Activated CD8-positive, alpha-beta T cell treated with anti-CD3 and anti-CD28 coated beads for 36 hours (primary cell): Measurements from ENCODE around the gene SLC25A52. TPM values are rescaled to one million over a fixed set of nuclear protein-coding genes. Genes with fewer than 3 reads are reported as not detected.
A peak's percentile ranks its signal among the peaks of the same experiment; 100 is the strongest.

Experiments
- ATAC-seq: fragments of 200-7000 bp; cut with Tn5 transposase; one replicate; pipeline ENCODE4 v1.10.0; 2021; ENCODE audit warnings: mild to moderate bottlenecking, moderate library complexity
- CTCF ChIA-PET: fragments of 350-600 bp; sonication (Branson Sonifier 250); formaldehyde crosslinking; loops from one replicate; lab custom pipeline; 2021; ENCODE audit warnings: antibody characterized with exemption; lab: Charles Lee
- POLR2A ChIA-PET: fragments of 350-600 bp; sonication (Branson Sonifier 250); formaldehyde crosslinking; loops from one replicate; lab custom pipeline; 2021; ENCODE audit warnings: antibody characterized with exemption; lab: Charles Lee
- DNase-seq: peaks from one replicate; pipeline ENCODE4 v3.0.0-alpha.2; 2020
- H3K27ac Mint-ChIP-seq: one replicate; pipeline ENCODE4 v1.8.0; 2021; ENCODE audit warnings: mild to moderate bottlenecking, mixed read lengths
- H3K27me3 Mint-ChIP-seq: one replicate; pipeline ENCODE4 v1.8.0; 2021; ENCODE audit warnings: mixed read lengths
- H3K36me3 Mint-ChIP-seq: one replicate; pipeline ENCODE4 v1.8.0; 2021; ENCODE audit warnings: low read depth, mixed read lengths
- H3K4me1 Mint-ChIP-seq: one replicate; pipeline ENCODE4 v1.8.0; 2021; ENCODE audit warnings: low read depth, mixed read lengths
- H3K4me3 Mint-ChIP-seq: one replicate; pipeline ENCODE4 v1.8.0; 2021; ENCODE audit warnings: mild to moderate bottlenecking, moderate library complexity, mixed read lengths
- H3K9me3 Mint-ChIP-seq: one replicate; pipeline ENCODE4 v1.8.0; 2021; ENCODE audit warnings: mixed read lengths
- intact Hi-C: fragments of 100-400 bp; cut with micrococcal nuclease; formaldehyde crosslinking; loops from one replicate; pipeline ENCODE4 v1.10.0; 2022
- total RNA-seq, 2 experiments: library from RNA; stranded (reverse); gene quantifications; one replicate each; pipeline ENCODE4 v1.2.3, GENCODE V29; 2021
- TF ChIP-seq, protein P1 (sequence below): fragments of 200-600 bp; IDR thresholded peaks from one replicate; pipeline ENCODE4 v1.8.0; 2022; ENCODE audit warnings: antibody characterized with exemption, mild to moderate bottlenecking

Gene SLC25A52
- total RNA-seq, 2 experiments from 2014 or later, result not detected

DNA sequence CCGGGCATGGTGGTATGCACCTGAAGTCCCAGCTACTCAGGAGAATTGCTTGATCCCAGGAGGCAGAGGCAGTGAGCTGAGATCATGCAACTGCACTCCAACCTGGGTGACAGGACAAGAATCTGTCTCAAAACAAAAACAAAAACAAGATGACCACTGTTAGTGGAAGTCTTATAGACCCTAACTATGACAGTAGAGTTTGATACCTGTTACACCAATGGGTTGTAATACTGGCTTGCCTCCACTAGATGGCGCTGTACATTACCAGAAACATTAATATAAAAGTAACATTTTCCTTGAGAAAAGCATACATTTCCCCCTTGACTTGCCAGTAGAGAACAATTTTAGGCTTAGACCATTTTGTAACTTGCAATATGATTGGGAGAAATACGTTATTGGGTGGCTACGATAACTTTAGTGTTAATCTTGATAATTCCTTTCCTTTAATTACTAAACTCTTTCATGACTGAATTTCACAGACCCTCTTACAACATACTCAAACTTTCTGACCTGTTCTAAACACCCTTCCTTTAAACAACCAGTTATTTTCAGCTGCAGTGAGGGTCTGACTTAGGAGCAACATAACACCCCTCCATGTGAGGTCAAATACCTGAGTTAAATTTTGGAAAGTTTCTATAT is 19.5 kb downstream of the SLC25A52 start:
- intact Hi-C loops, result loop anchor here (5.0 kb wide), 2 partner anchors 216 to 236 kb away; no protein-coding TSS in a partner anchor
- Mint-ChIP-seq H3K36me3 (no peaks in the 10 kb centered on the region), H3K4me1 (no peaks in the 10 kb centered on the region), H3K27ac (no peak overlapping the region), H3K27me3 (no peaks in the 10 kb centered on the region), H3K9me3 (peaks cover 6% of the 10 kb centered on the region), H3K4me3 (no peak overlapping the region)
- ATAC-seq (peak; percentile 39), DNase-seq (peak; percentile 79)
- ChIA-PET POLR2A (interaction anchor here (0.6 kb wide), 1 partner anchor 115 kb away, joined by 3 read pairs; no protein-coding TSS in a partner anchor), CTCF (interaction anchor here (0.6 to 2.1 kb wide), 14 partner anchors 8 to 192 kb away, joined by 3 to 8 read pairs (median 3); no protein-coding TSS in a partner anchor)
- TF ChIP-seq, protein P1, sequence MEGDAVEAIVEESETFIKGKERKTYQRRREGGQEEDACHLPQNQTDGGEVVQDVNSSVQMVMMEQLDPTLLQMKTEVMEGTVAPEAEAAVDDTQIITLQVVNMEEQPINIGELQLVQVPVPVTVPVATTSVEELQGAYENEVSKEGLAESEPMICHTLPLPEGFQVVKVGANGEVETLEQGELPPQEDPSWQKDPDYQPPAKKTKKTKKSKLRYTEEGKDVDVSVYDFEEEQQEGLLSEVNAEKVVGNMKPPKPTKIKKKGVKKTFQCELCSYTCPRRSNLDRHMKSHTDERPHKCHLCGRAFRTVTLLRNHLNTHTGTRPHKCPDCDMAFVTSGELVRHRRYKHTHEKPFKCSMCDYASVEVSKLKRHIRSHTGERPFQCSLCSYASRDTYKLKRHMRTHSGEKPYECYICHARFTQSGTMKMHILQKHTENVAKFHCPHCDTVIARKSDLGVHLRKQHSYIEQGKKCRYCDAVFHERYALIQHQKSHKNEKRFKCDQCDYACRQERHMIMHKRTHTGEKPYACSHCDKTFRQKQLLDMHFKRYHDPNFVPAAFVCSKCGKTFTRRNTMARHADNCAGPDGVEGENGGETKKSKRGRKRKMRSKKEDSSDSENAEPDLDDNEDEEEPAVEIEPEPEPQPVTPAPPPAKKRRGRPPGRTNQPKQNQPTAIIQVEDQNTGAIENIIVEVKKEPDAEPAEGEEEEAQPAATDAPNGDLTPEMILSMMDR, result peak; percentile 91

DNA sequence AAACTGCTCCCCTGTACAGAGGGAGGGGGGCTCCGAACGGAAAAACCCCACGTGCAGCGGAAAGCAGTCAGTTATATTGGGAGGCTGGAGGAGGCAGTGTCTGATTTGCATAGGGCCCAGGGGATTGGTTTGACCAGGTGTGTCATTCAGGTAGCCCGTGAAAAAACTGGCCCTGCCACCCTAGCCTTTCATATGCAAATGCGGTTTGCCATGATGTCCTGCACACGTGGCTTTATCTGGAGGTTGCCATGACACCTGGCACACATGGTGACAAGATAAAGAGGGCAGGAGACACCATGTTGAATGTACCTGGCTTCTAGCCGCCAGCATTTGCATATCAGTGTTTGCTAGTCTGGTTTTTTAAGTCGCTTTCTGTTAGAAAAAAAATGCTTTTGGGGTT is 20.5 kb downstream of the SLC25A52 start:
- intact Hi-C loops, result loop anchor here (5.0 kb wide), 2 partner anchors 217 to 237 kb away; no protein-coding TSS in a partner anchor
- no peak for ATAC-seq
- CTCF ChIA-PET, result no interaction called here
- Mint-ChIP-seq H3K9me3 (peaks cover 6% of the 10 kb centered on the region), H3K4me3 (no peak overlapping the region), H3K4me1 (no peaks in the 10 kb centered on the region), H3K36me3 (no peaks in the 10 kb centered on the region), H3K27me3 (no peaks in the 10 kb centered on the region), H3K27ac (no peak overlapping the region)
- TF ChIP-seq, protein P1, result no peak
- no peak for DNase-seq
- POLR2A ChIA-PET, result no interaction called here

DNA sequence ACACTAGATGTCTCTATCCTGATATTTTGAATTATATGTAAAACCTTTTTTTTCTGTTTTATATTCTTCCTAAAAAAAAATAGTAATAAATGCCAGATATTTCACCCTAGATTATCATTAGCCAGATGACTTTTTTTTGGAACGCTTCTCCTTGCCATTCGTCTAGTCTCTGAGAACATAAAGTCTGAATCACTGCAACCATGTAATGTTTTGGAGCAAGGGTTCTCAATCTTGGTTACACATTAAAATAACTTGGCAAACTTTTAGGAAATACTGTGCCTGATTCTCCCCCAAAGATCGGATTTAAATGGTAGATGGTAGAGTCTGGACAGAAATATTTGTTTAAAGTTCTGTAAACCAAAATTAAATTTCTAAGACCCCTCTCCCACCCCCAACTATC is 21.0 kb downstream of the SLC25A52 start:
- POLR2A ChIA-PET, result no interaction called here
- H3K27me3 Mint-ChIP-seq, result no peaks in the 10 kb centered on the region
- no peak overlapping the region for H3K27ac Mint-ChIP-seq
- no peaks in the 10 kb centered on the region for H3K4me1 Mint-ChIP-seq
- CTCF ChIA-PET, result no interaction called here
- intact Hi-C loops, result loop anchor here (5.0 kb wide), 2 partner anchors 218 to 238 kb away; no protein-coding TSS in a partner anchor
- no peak for DNase-seq
- ATAC-seq, result no peak
- H3K4me3 Mint-ChIP-seq, result no peak overlapping the region
- no peaks in the 10 kb centered on the region for H3K36me3 Mint-ChIP-seq
- peaks cover 6% of the 10 kb centered on the region for H3K9me3 Mint-ChIP-seq
- TF ChIP-seq, protein P1, result no peak

DNA sequence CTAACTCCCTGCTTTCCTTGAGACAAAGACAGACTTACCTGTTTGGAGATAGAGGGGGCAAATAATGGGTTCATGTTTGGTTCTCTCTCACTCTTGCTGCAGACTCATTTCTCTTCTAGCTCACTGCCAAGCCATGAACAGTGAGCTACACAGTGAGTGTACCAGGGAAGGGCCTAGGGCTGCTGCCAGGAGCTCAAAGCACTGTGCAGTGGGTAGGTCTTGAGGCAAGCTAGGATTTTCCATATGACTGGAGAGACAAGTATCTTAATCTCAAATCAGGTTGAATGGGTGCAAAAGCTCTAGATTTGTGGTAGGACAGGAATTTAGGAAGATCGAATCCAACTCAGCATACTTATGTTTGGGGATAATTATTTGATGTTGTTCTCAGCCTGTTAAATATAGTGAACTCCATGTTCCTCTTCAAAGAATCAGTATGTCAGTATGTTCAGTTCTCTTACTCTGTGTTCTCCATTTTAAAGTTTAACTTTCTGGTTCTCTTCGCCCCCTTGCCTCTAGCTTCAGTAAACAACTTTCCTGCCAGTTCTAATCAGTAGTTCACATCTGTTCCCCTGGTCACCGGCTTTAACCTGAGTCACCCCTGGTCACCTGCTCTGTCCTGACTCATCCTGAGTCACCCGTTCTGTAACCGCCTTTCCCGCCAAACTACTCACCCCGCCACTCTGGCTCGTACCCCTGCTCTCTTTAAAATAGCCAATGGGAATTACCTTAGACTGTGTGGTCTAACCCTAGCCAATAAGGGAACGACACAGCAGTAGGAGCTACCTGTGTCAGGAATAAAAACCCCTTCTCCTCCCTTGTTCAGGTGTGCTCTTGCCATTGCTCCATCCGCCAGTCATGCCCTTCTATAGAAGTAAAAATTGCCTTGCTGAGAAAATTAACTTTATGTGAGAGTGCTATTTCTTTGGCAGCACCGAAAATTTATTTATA is 21.9 kb downstream of the SLC25A52 start:
- no peak overlapping the region for H3K4me3 Mint-ChIP-seq
- H3K4me1 Mint-ChIP-seq, result no peaks in the 10 kb centered on the region
- TF ChIP-seq, protein P1, result no peak
- intact Hi-C loops, result no loop called here
- no peak overlapping the region for H3K27ac Mint-ChIP-seq
- H3K27me3 Mint-ChIP-seq, result no peaks in the 10 kb centered on the region
- ATAC-seq, result no peak
- CTCF ChIA-PET, result interaction anchor here (0.7 to 2.3 kb wide), 3 partner anchors 14 to 182 kb away, joined by 3 to 13 read pairs (median 5); no protein-coding TSS in a partner anchor
- H3K9me3 Mint-ChIP-seq, result peaks cover 6% of the 10 kb centered on the region
- no peaks in the 10 kb centered on the region for H3K36me3 Mint-ChIP-seq
- DNase-seq, result no peak
- POLR2A ChIA-PET, result no interaction called here
